Activated CD8-positive, alpha-beta memory T cell treated with anti-CD3 and anti-CD28 coated beads, Interleukin-2, amount 10 ng/mL, durations not matched to agents 7 days and 5 days (primary cell): ENCODE data around the gene CENPB. TPM values are rescaled to one million over a fixed set of nuclear protein-coding genes. Genes with fewer than 3 reads are reported as not detected.

Experiments used
- ATAC-seq: fragments of 150-1000 bp; cut with Tn5 transposase; one replicate; pipeline ENCODE4 v1.10.0; 2021; ENCODE audit warnings: moderate library complexity
- CTCF ChIA-PET: fragments of 350-600 bp; sonication (Branson Sonifier 250); formaldehyde crosslinking; loops from one replicate; lab custom pipeline; 2021; ENCODE audit warnings: antibody characterized with exemption; lab: Charles Lee
- DNase-seq: peaks from one replicate; pipeline ENCODE4 v3.0.0-alpha.2; 2020
- H3K27ac Mint-ChIP-seq: one replicate; pipeline ENCODE4 v1.8.0; 2021; ENCODE audit warnings: mild to moderate bottlenecking, mixed read lengths
- H3K27me3 Mint-ChIP-seq: one replicate; pipeline ENCODE4 v1.8.0; 2021; ENCODE audit warnings: mixed read lengths
- H3K36me3 Mint-ChIP-seq: one replicate; pipeline ENCODE4 v1.8.0; 2021; ENCODE audit warnings: mild to moderate bottlenecking, mixed read lengths
- H3K4me1 Mint-ChIP-seq: one replicate; pipeline ENCODE4 v1.8.0; 2021; ENCODE audit warnings: mixed read lengths
- H3K4me3 Mint-ChIP-seq: one replicate; pipeline ENCODE4 v1.8.0; 2021; ENCODE audit warnings: mild to moderate bottlenecking, moderate library complexity, mixed read lengths
- H3K9me3 Mint-ChIP-seq: one replicate; pipeline ENCODE4 v1.8.0; 2022; ENCODE audit warnings: low read depth, mixed read lengths
- total RNA-seq, 2 experiments: library from RNA; stranded (reverse); gene quantifications; one replicate each; pipeline ENCODE4 v1.2.3, GENCODE V29; 2021

CENPB gene
- total RNA-seq, 2 experiments from 2014 or later, result 76.5 to 76.8 TPM

DNA sequence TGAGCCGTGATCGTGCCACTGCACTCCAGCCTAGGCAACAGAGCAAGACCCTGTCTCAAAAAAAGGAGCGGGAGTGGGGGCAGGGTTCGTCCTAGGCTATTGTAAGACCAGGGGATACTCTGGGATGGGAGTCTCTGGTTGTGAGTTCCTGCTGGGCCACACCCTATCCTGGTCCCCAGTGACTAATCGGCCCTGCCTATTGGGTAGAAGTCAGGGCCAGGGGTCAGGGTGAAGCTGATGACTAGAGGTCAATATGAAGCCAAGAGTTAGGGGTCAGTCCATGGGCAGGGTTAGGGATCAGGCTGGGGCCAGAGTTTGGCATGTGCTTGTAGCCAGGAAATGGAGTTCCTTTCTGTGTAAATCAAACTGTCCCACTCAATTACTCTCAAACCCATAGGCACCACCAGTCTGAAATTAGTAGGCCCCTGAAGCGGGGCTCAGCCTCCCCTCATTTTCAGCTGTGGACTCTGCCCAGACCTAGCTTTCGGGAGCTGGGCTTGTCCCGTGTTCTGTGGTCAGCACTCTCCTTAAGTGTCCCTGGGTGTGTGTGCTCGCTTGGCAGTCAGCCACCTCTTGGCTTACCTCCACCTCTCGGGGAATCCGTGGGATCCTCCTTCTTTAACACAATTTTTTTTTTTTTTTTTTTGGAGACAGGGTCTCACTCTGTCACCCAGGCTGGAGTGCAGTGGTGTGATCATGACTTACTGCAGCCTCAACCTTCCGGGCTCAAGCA, 52.3 kb downstream of the CENPB start:
- Mint-ChIP-seq H3K4me3 (no peak overlapping the region), H3K27ac (no peak overlapping the region), H3K36me3 (no peaks in the 10 kb centered on the region), H3K9me3 (no peaks in the 10 kb centered on the region), H3K27me3 (peaks cover 42% of the 10 kb centered on the region), H3K4me1 (peaks cover 3% of the 10 kb centered on the region)
- DNase-seq (no peak), ATAC-seq (no peak)
- CTCF ChIA-PET, result interaction anchor here (0.7 to 1.1 kb wide), 2 partner anchors 23 to 24 kb away, joined by 3 read pairs; no protein-coding TSS in a partner anchor

Other genes with a start within 250 kb of the CENPB start
- not detected for gene GFRA4, start 123.3 kb downstream of the CENPB start, total RNA-seq
- gene ADAM33, start 104.7 kb downstream of the CENPB start, total RNA-seq, result not detected
- gene SIGLEC1, start 74.1 kb downstream of the CENPB start, total RNA-seq, result not detected
- not detected for gene HSPA12B, start 54.1 kb downstream of the CENPB start, total RNA-seq
- gene ADISSP, start 19.0 kb downstream of the CENPB start, total RNA-seq, result 10 to 100 TPM; 32.5 to 37.0 TPM
- gene SPEF1, start 5.3 kb downstream of the CENPB start, total RNA-seq, result under 1 TPM in 1 of 2 experiments, not detected in 1; 0.18 TPM
- gene CDC25B, start 9.6 kb upstream of the CENPB start, total RNA-seq, result 100 to 1,000 TPM; 194 to 312 TPM
- gene AP5S1, start 33.8 kb upstream of the CENPB start, total RNA-seq, result 10 to 100 TPM; 13.8 to 15.5 TPM
- gene MAVS, start 60.1 kb upstream of the CENPB start, total RNA-seq, result 10 to 100 TPM; 29.7 to 37.4 TPM
- gene PANK2, start 102.6 kb upstream of the CENPB start, total RNA-seq, result 10 to 100 TPM; 77.3 to 82.3 TPM
- gene RNF24, start 228.8 kb upstream of the CENPB start, total RNA-seq, result 10 to 100 TPM; 10.5 to 13.6 TPM